HUDEP-2 (cell line): ENCODE measurements around the gene TWNK.
"Not testable (repeated sequence)": the region's sequence is repeated elsewhere in the genome, so short reads cannot be mapped to it uniquely, and the experiment has no call there.

Experiments
- DNase-seq, 76 experiments: peaks; one replicate each; lab custom pipeline; 2025; ENCODE audit not compliant: unreplicated experiment in 76 of 76; lab: John Stamatoyannopoulos, UW

TWNK gene

GRCh38 chr10:100972115-100972903 lies 15.0 kb upstream of the TWNK start:
- DNase-seq: no peak

GRCh38 chr10:100972904-100973535 lies 14.3 kb upstream of the TWNK start:
- DNase-seq: no peak

- not testable (repeated sequence) for DNase-seq
Observed at GRCh38 chr10:100975397-100975796, 11.9 kb upstream of the TWNK start.

- DNase-seq: no peak
Observed at GRCh38 chr10:100976906-100977305, 10.4 kb upstream of the TWNK start.

- DNase-seq: no peak
Observed at GRCh38 chr10:100977436-100977835, 9.9 kb upstream of the TWNK start.

GRCh38 chr10:100978121-100978900 lies 9.0 kb upstream of the TWNK start:
- DNase-seq: no peak

GRCh38 chr10:100978901-100979195 lies 8.5 kb upstream of the TWNK start:
- no peak for DNase-seq

- no peak for DNase-seq
Observed at GRCh38 chr10:100979791-100980272, 7.5 kb upstream of the TWNK start.

- DNase-seq: no peak
Observed at GRCh38 chr10:100980311-100980710, 7.0 kb upstream of the TWNK start.

- no peak for DNase-seq
Observed at GRCh38 chr10:100980711-100981110, 6.6 kb upstream of the TWNK start.

GRCh38 chr10:100981178-100981772 lies 6.1 kb upstream of the TWNK start:
- DNase-seq: no peak

GRCh38 chr10:100982916-100983830 lies 4.2 kb upstream of the TWNK start:
- no peak for DNase-seq

- DNase-seq: no peak
Observed at GRCh38 chr10:100983868-100984671, 3.3 kb upstream of the TWNK start.

GRCh38 chr10:100984672-100985177 lies 2.6 kb upstream of the TWNK start:
- DNase-seq: no peak

GRCh38 chr10:100985336-100985735 lies 2.0 kb upstream of the TWNK start:
- DNase-seq: no peak

GRCh38 chr10:100986623-100986951 lies 756 bp upstream of the TWNK start:
- DNase-seq: no peak

GRCh38 chr10:100987685-100988049 lies 324 bp downstream of the TWNK start:
- DNase-seq: peak in 1 of 76 experiments; percentile 53

GRCh38 chr10:100988166-100988565 lies 823 bp downstream of the TWNK start:
- no peak for DNase-seq

- DNase-seq: no peak
Observed at GRCh38 chr10:100989088-100989487, 1.7 kb downstream of the TWNK start.
